Epithelial cell of esophagus (primary cell): ENCODE data around the gene SPEM2.

Source experiments
- DNase-seq: peaks from one replicate; pipeline ENCODE4 v3.0.0; 2010; ENCODE audit warnings: low read depth
- H3K4me3 ChIP-seq: 2 replicates; pipeline ENCODE4 v1.5.1; 2011; ENCODE audit warnings: mild to moderate bottlenecking, low read length, control low read depth
- CTCF ChIP-seq: IDR thresholded peaks from 2 replicates; pipeline ENCODE4 v1.5.1; 2011; ENCODE audit warnings: low read depth, mild to moderate bottlenecking, low read length, control low read depth, inconsistent platforms; ENCODE audit not compliant: insufficient read depth; ENCODE audit errors: missing control alignments

Gene SPEM2

GRCh38 chr17:7416323-7416722 is 9.1 kb upstream of the SPEM2 start:
- TF ChIP-seq CTCF: peak; percentile 23
- no peak for DNase-seq
- H3K4me3 ChIP-seq: no peak overlapping the region

- no peak for DNase-seq
- TF ChIP-seq CTCF: no peak
- no peak overlapping the region for H3K4me3 ChIP-seq
These were observed 8.3 kb upstream of the SPEM2 start for GRCh38 chr17:7417056-7417655.

GRCh38 chr17:7418472-7419152 is 6.8 kb upstream of the SPEM2 start:
- no peak for TF ChIP-seq CTCF
- H3K4me3 ChIP-seq: no peak overlapping the region

GRCh38 chr17:7419819-7420610 is 5.4 kb upstream of the SPEM2 start, which contains the start of gene SPEM1:
Gene SPEM1 (plus strand): TSS chr17:7420324. CDS start chr17:7420385, 61 bp downstream.
- no peak within 1 kb of the TSS for H3K4me3 ChIP-seq
- DNase-seq: no peak
- TF ChIP-seq CTCF: no peak

More at GRCh38 chr17:7418472-7419152, 6.8 kb upstream of the SPEM2 start:
- no peak for DNase-seq

- no peak for DNase-seq
- no peak for TF ChIP-seq CTCF
These were observed 4.2 kb upstream of the SPEM2 start for GRCh38 chr17:7421186-7421585.

GRCh38 chr17:7423679-7424078 is 1.7 kb upstream of the SPEM2 start:
- H3K4me3 ChIP-seq: no peak overlapping the region
- no peak for TF ChIP-seq CTCF
- DNase-seq: no peak

More at GRCh38 chr17:7421186-7421585, 4.2 kb upstream of the SPEM2 start:
- no peak overlapping the region for H3K4me3 ChIP-seq
